Colonic mucosa (tissue), 4 donors: ENCODE measurements around the gene IQCM. TPM values are rescaled to one million over a fixed set of nuclear protein-coding genes. Genes with fewer than 3 reads are reported as not detected.

Source experiments
- DNase-seq: peaks from one replicate; pipeline ENCODE4 v3.0.0-alpha.2; 2020
- H3K27ac ChIP-seq: fragments of 200-600 bp; one replicate; pipeline ENCODE4 v1.8.0; 2021
- H3K27me3 ChIP-seq: fragments of 200-600 bp; one replicate; pipeline ENCODE4 v1.8.0; 2021
- H3K36me3 ChIP-seq: fragments of 200-600 bp; one replicate; pipeline ENCODE4 v1.8.0; 2021
- H3K4me1 ChIP-seq: fragments of 200-600 bp; one replicate; pipeline ENCODE4 v1.8.0; 2021; ENCODE audit warnings: mild to moderate bottlenecking
- H3K4me3 ChIP-seq: fragments of 200-600 bp; one replicate; pipeline ENCODE4 v1.8.0; 2021
- H3K9ac ChIP-seq, 2 donors: one replicate each; pipeline ENCODE4 v1.7.0; 2013; ENCODE audit warnings: control low read depth in 2 of 2, low read depth in 2 of 2, low read length in 2 of 2
- H3K9me3 ChIP-seq: fragments of 200-600 bp; one replicate; pipeline ENCODE4 v1.8.0; 2021
- intact Hi-C: fragments of 100-400 bp; cut with DNase I; formaldehyde crosslinking; loops from one replicate; pipeline ENCODE4 v1.14.1; 2022
- total RNA-seq, 2 donors: library from RNA; stranded (reverse); fragmentation: NEBNext Ultra II Directional in 1 of 2; extraction: Animal tissue kit (Norgen Biotek cat#: 25700) in 1 of 2; gene quantifications; one replicate each; pipeline ENCODE4 v1.2.1, GENCODE V29; 2021
- TF ChIP-seq, protein P1 (sequence below): fragments of 200-600 bp; IDR thresholded peaks from one replicate; pipeline ENCODE4 v1.8.0; 2022; ENCODE audit warnings: antibody characterized with exemption, mild to moderate bottlenecking
- donor health status: healthy.
- donor health status: DM: no; HTN: no; CAD: no.
- donor health status: DM: no; HTN: no; CAD: no.

IQCM gene, protein sequence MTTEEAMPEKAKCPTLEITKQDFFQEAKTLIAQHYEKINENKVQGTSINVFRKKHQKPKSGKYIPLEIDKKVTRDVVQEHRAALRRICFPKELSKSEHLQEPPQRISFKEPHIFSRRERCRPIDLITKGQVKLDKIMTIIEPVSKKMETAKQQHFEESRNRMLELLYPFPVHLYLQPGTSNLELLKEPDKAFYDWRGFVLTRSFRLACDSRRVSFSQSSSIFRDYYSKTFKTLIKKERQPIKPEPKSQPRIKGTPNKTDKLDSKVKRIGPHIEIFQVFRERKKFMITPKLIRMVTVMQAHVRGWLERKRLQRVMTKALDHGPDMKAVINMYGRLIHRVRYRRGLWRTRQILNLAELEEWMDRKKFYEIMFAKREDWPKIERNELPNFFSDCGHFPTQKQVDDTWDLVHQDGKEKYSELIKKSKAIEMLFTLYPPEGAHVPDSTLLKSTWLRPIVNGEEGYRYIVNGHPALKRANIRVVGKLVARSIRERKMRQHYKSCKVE
- total RNA-seq: 1 to 10 TPM; 3.4 to 5.2 TPM

- intact Hi-C loops: no loop called here
- DNase-seq: no peak
- Histone ChIP-seq H3K27me3 (no peaks in the 10 kb centered on the region), H3K9me3 (no peaks in the 10 kb centered on the region), H3K4me3 (no peak within 1 kb of the TSS), H3K36me3 (no peaks in the 10 kb centered on the region), H3K27ac (no peak within 1 kb of the TSS), H3K4me1 (no peaks in the 10 kb centered on the region), H3K9ac (no peak within 1 kb of the TSS)
- TF ChIP-seq, protein P1, sequence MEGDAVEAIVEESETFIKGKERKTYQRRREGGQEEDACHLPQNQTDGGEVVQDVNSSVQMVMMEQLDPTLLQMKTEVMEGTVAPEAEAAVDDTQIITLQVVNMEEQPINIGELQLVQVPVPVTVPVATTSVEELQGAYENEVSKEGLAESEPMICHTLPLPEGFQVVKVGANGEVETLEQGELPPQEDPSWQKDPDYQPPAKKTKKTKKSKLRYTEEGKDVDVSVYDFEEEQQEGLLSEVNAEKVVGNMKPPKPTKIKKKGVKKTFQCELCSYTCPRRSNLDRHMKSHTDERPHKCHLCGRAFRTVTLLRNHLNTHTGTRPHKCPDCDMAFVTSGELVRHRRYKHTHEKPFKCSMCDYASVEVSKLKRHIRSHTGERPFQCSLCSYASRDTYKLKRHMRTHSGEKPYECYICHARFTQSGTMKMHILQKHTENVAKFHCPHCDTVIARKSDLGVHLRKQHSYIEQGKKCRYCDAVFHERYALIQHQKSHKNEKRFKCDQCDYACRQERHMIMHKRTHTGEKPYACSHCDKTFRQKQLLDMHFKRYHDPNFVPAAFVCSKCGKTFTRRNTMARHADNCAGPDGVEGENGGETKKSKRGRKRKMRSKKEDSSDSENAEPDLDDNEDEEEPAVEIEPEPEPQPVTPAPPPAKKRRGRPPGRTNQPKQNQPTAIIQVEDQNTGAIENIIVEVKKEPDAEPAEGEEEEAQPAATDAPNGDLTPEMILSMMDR: no peak
Observed at GRCh38 chr4:149815743-149816142, at the start of gene IQCM. Gene IQCM (minus strand): TSS chr4:149815843. CDS start chr4:149742691, 73,152 bp downstream.

DNA sequence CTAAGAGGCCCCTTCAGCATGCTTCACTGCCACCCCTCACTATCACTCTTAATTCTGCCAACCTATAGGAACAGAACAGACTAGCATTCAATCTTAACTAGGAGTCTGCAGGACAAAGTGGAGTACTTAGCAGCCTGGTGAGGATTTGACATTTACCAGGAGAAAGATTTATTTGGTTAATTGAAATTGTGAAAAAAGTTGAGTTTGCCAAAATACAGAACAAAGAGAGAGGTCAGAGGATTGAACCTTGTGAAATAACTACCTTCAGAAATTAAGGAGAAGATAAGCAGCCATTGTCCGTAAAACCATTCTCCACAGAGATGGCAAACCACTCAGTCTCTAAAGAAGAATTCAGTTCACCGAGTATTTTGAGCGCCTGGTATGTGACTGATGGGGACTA is 41.8 kb upstream of the IQCM start:
- H3K4me3 ChIP-seq: no peak overlapping the region
- H3K9ac ChIP-seq: no peak overlapping the region
- H3K4me1 ChIP-seq: no peaks in the 10 kb centered on the region
- TF ChIP-seq, protein P1: no peak
- H3K9me3 ChIP-seq: no peaks in the 10 kb centered on the region
- no peaks in the 10 kb centered on the region for H3K36me3 ChIP-seq
- no peak overlapping the region for H3K27ac ChIP-seq
- no peak for DNase-seq
- intact Hi-C loops: no loop called here
- no peaks in the 10 kb centered on the region for H3K27me3 ChIP-seq

DNA sequence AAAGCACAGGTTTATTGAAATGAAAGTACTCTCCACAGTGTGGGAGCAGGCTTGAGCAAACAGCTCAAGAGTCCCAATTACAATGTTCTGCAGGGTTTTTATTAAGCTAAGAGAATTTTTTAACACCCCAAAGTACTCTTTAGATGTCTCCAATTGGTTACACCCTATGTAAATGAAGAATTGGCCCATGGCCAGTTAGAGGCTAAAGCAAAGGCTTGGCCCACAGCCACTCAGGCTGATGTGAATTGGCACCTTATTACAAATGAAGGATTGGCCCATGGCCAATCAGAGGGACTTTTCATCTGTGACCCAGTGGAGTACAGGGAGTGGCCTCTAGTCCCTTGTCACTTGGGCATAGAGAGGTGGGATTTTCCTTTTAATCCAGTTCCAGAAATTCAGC is 30.1 kb upstream of the IQCM start:
- intact Hi-C loops: no loop called here
- peak; percentile 27 for DNase-seq
- Histone ChIP-seq H3K27me3 (no peaks in the 10 kb centered on the region), H3K4me3 (no peak overlapping the region), H3K9me3 (no peaks in the 10 kb centered on the region), H3K9ac (no peak overlapping the region), H3K4me1 (no peaks in the 10 kb centered on the region), H3K36me3 (no peaks in the 10 kb centered on the region), H3K27ac (no peak overlapping the region)
- TF ChIP-seq, protein P1: no peak

- Histone ChIP-seq H3K4me1 (no peaks in the 10 kb centered on the region), H3K9ac (no peak overlapping the region), H3K9me3 (no peaks in the 10 kb centered on the region), H3K4me3 (no peak overlapping the region), H3K27ac (no peak overlapping the region), H3K36me3 (no peaks in the 10 kb centered on the region), H3K27me3 (no peaks in the 10 kb centered on the region)
- intact Hi-C loops: no loop called here
- DNase-seq: no peak
- TF ChIP-seq, protein P1: no peak
Observed at GRCh38 chr4:149841686-149842085, 26.0 kb upstream of the IQCM start.

DNA sequence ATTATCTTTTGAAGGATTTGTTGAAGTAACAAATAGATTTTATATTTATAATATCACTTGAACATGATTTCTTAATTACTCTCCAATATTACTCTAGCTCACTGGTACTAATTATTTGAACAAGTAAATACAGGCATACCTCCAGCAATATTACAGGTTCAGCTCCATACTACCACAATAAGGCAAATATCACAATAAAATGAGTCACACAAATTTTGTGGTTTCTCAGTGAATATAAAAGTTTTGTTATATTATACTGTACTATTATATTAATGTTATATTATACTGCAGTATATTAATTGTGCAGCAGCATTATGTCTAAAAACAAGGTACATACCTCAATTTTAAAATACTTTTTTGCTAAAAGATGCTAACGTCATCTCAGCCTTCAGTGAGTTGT is 22.4 kb upstream of the IQCM start:
- H3K4me1 ChIP-seq: no peaks in the 10 kb centered on the region
- intact Hi-C loops: no loop called here
- no peak for DNase-seq
- H3K27ac ChIP-seq: no peak overlapping the region
- H3K9ac ChIP-seq: no peak overlapping the region
- TF ChIP-seq, protein P1: no peak
- H3K4me3 ChIP-seq: no peak overlapping the region
- no peaks in the 10 kb centered on the region for H3K27me3 ChIP-seq
- H3K36me3 ChIP-seq: no peaks in the 10 kb centered on the region
- H3K9me3 ChIP-seq: no peaks in the 10 kb centered on the region
